ENCODE measurements around the gene TMEM132C. TPM values are rescaled to one million over a fixed set of nuclear protein-coding genes. Genes with fewer than 3 reads are reported as not detected.

Gene TMEM132C
- total RNA-seq, 2 donors from 2014 or later, result 0.26 to 0.33 TPM

DNA sequence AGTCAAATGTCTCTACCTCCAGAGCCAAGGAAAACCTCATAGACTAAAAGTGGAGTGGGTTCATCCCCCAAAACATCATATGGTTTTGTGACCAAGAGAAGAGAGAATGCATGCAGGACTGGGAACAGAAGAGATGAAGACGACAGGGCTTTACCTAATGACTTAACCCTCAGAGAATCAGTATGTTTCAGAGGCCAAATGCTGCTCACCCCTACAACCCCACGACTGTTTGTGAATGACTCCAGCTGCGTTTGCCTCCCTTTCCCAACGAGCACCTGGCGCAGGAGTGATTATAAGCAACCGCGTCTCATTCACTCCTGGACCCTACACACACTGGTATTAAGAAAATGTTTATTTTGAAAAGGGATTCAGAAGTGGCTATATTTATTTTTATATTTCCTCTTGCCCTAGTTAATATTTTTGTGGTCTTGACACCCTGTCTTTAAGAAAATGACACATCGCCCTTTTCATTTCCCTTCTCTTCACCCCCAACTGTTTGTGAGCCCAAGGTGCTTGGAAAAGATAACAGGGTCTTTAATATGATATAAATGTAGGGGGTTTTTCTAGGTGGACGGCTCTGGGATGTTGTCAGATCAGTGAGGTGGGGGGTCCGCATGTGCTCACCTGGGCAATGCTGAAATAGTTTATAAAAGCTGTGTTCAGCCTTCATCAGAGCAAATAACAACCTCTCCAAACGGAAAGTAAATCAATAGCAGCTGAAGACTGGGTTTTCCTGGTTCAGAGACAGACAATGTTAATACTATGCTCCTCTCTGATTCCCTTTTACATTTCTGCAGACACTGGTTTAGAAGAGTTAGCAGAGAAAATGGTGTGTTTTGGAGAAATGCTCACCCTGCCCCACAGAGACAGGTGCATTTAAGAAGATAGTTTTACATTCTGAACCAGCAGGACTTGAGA is 479.1 kb downstream of the TMEM132C start:
- Mint-ChIP-seq H3K27me3 (ENCODE audit: insufficient read depth) (peaks cover 2% of the 10 kb centered on the region), H3K9me3 (no peaks in the 10 kb centered on the region), H3K4me1 (no peaks in the 10 kb centered on the region), H3K4me3 (no peak overlapping the region), H3K36me3 (ENCODE audit: low read depth) (no peaks in the 10 kb centered on the region), H3K27ac (no peak overlapping the region)
- no peak overlapping the region for H3K4me3 ChIP-seq (ENCODE audit: low read length)
- DNase-seq, result no peak
- no peaks in the 10 kb centered on the region for H3K36me3 ChIP-seq (ENCODE audit: control insufficient read depth, insufficient read depth, low read length)
- H3K27me3 ChIP-seq (ENCODE audit: control insufficient read depth, insufficient read depth, low read length, poor library complexity, severe bottlenecking), result no peaks in the 10 kb centered on the region
- no peak for TF ChIP-seq CTCF (conservative IDR thresholded peaks at IDR 0.05)
- 93 to 94% methylated on average over 3 to 11 of the region's 11 CpGs for WGBS, 2 experiments (ENCODE audit: insufficient coverage in 1 of 2, insufficient read length in 1 of 2)
- H3K27ac ChIP-seq (ENCODE audit: low read depth, low read length), result no peak overlapping the region
- no peaks in the 10 kb centered on the region for H3K4me1 ChIP-seq (ENCODE audit: control insufficient read depth, insufficient read depth, low read length)
- H3K9me3 ChIP-seq (ENCODE audit: control insufficient read depth, low read length), result no peaks in the 10 kb centered on the region
- no peak overlapping the region for H3K9ac ChIP-seq (ENCODE audit: extremely low read depth, low read length, poor library complexity, severe bottlenecking)

DNA sequence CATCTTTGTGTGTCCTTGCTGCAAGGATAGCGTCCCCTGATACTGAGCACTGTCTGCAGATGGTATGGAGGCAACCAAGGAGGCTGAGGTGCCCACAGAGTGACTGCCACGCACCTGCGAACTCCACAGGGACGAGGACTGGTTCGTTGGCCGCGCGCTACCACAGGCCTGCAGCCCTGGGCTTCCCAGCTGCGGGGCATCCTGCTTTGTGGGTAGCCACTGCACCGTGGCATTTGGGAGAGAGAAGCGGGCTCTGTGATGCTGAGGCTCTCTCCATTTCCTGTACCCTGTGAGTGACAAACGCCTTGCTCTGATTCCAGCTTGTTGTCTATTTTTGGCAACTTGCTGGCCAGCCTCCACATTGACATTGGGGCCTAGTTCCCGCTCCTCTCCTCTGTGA is 480.5 kb downstream of the TMEM132C start:
- Mint-ChIP-seq H3K4me1 (no peaks in the 10 kb centered on the region), H3K9me3 (no peaks in the 10 kb centered on the region), H3K36me3 (ENCODE audit: low read depth) (no peaks in the 10 kb centered on the region), H3K27me3 (ENCODE audit: insufficient read depth) (peaks cover 2% of the 10 kb centered on the region), H3K4me3 (no peak overlapping the region), H3K27ac (no peak overlapping the region)
- Histone ChIP-seq H3K4me3 (ENCODE audit: low read length) (no peak overlapping the region), H3K36me3 (ENCODE audit: control insufficient read depth, insufficient read depth, low read length) (no peaks in the 10 kb centered on the region), H3K27ac (ENCODE audit: low read depth, low read length) (no peak overlapping the region), H3K27me3 (ENCODE audit: control insufficient read depth, insufficient read depth, low read length, poor library complexity, severe bottlenecking) (no peaks in the 10 kb centered on the region), H3K9ac (ENCODE audit: extremely low read depth, low read length, poor library complexity, severe bottlenecking) (no peak overlapping the region), H3K9me3 (ENCODE audit: control insufficient read depth, low read length) (no peaks in the 10 kb centered on the region), H3K4me1 (ENCODE audit: control insufficient read depth, insufficient read depth, low read length) (no peaks in the 10 kb centered on the region)
- no peak for DNase-seq
- 81 to 83% methylated on average over 11 to 13 of the region's 13 CpGs for WGBS, 2 experiments (ENCODE audit: insufficient coverage in 1 of 2, insufficient read length in 1 of 2)
- TF ChIP-seq CTCF (conservative IDR thresholded peaks at IDR 0.05), result no peak

DNA sequence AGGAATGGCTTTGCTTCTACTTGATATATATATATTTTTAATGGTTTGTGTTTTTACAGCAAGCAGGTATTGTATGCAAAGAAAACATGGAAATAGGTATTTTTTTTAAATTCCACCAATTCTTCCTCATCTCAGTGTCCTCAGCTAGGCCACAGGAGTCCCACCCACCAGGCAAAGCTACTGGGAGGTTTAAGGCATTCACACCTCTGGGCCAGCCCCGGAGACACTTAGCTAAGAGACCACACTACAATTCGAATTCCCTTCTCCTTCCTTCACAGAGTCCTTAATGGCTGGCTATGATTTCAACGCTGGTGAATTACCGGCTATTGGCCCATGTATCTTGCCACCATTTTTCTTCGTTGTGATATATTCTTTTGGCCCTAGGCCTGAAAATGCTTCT is 485.4 kb downstream of the TMEM132C start:
- WGBS, 2 experiments (ENCODE audit: insufficient coverage in 1 of 2, insufficient read length in 1 of 2), result 90 to 100% methylated on average over 3 to 5 of the region's 5 CpGs
- H3K4me3 Mint-ChIP-seq, result no peak overlapping the region
- no peaks in the 10 kb centered on the region for H3K4me1 Mint-ChIP-seq
- no peaks in the 10 kb centered on the region for H3K36me3 Mint-ChIP-seq (ENCODE audit: low read depth)
- H3K4me3 ChIP-seq (ENCODE audit: low read length), result no peak overlapping the region
- peaks cover 2% of the 10 kb centered on the region for H3K27me3 Mint-ChIP-seq (ENCODE audit: insufficient read depth)
- no peaks in the 10 kb centered on the region for H3K36me3 ChIP-seq (ENCODE audit: control insufficient read depth, insufficient read depth, low read length)
- no peak overlapping the region for H3K27ac Mint-ChIP-seq
- no peak overlapping the region for H3K9ac ChIP-seq (ENCODE audit: extremely low read depth, low read length, poor library complexity, severe bottlenecking)
- H3K27ac ChIP-seq (ENCODE audit: low read depth, low read length), result no peak overlapping the region
- H3K27me3 ChIP-seq (ENCODE audit: control insufficient read depth, insufficient read depth, low read length, poor library complexity, severe bottlenecking), result no peaks in the 10 kb centered on the region
- peak; percentile 53 for DNase-seq
- H3K4me1 ChIP-seq (ENCODE audit: control insufficient read depth, insufficient read depth, low read length), result no peaks in the 10 kb centered on the region
- no peaks in the 10 kb centered on the region for H3K9me3 ChIP-seq (ENCODE audit: control insufficient read depth, low read length)
- TF ChIP-seq CTCF (conservative IDR thresholded peaks at IDR 0.05), result no peak
- peaks cover 6% of the 10 kb centered on the region for H3K9me3 Mint-ChIP-seq
